Uterus (tissue), 4 donors: ENCODE measurements around the gene TBC1D1. TPM values are rescaled to one million over a fixed set of nuclear protein-coding genes. Genes with fewer than 3 reads are reported as not detected.

Experiments
- DNase-seq, 2 donors: peaks; one replicate each; pipeline ENCODE4 v3.0.0-alpha.2; 2019 to 2020
- H3K27ac ChIP-seq, 2 donors: fragments of 200-600 bp; sonication (generic); 1 replicate in 1 of 2; 2 replicates in 1 of 2; pipeline ENCODE4 v1.5.1; 2016 to 2018
- H3K27me3 ChIP-seq, 2 donors: fragments of 200-600 bp; sonication (generic); one replicate each; pipeline ENCODE4 v1.5.1; 2018 to 2019; ENCODE audit warnings: control low read depth in 1 of 2
- H3K36me3 ChIP-seq, 2 donors: fragments of 200-600 bp; sonication (generic); one replicate each; pipeline ENCODE4 v1.5.1; 2019; ENCODE audit warnings: control low read depth in 1 of 2
- H3K4me1 ChIP-seq, 2 donors: fragments of 200-600 bp; sonication (generic); one replicate each; pipeline ENCODE4 v1.5.1; 2018 to 2019; ENCODE audit warnings: control low read depth in 1 of 2
- H3K4me3 ChIP-seq, 2 donors: fragments of 200-600 bp; sonication (generic); 1 replicate in 1 of 2; 2 replicates in 1 of 2; pipeline ENCODE4 v1.5.1; 2018 to 2019; ENCODE audit warnings: mild to moderate bottlenecking in 1 of 2
- H3K9me3 ChIP-seq, 2 donors: fragments of 200-600 bp; sonication (generic); one replicate each; pipeline ENCODE4 v1.5.1; 2019; ENCODE audit warnings: control low read depth in 1 of 2
- POLR2A ChIP-seq, 2 donors: fragments of 450-650 bp; IDR thresholded peaks; one replicate each; pipeline ENCODE4 v1.6.1; 2016; ENCODE audit warnings: antibody characterized with exemption in 2 of 2, mild to moderate bottlenecking in 1 of 2, moderate library complexity in 1 of 2
- intact Hi-C: fragments of 100-400 bp; cut with DNase I; formaldehyde crosslinking; loops from one replicate; pipeline ENCODE4 v1.15.1; 2023; ENCODE audit warnings: low total_unique reads
- total RNA-seq, 4 donors: library from RNA; depleted of rRNA in 3 of 4; stranded (reverse); fragments of >200 nt in 3 of 4; gene quantifications; one replicate each; pipeline versions ENCODE4 v1.1.0 to v1.2.4, GENCODE V29; 2014 to 2023
- TF ChIP-seq, protein P1 (sequence below), 4 experiments: fragments of 200-600 bp in 2 of 4; fragments of 450-650 bp in 2 of 4; sonication (generic) in 2 of 4; IDR thresholded peaks; one replicate each; pipeline ENCODE4 v1.5.1; 2016 to 2019; ENCODE audit warnings: antibody characterized with exemption in 4 of 4, mild to moderate bottlenecking in 2 of 4, moderate library complexity in 1 of 4
- donor health status: DM: yes; HTN: yes; CAD: no.

TBC1D1 gene
- total RNA-seq, 4 donors from 2014 or later: 172 to 402 (median 236) TPM

DNA sequence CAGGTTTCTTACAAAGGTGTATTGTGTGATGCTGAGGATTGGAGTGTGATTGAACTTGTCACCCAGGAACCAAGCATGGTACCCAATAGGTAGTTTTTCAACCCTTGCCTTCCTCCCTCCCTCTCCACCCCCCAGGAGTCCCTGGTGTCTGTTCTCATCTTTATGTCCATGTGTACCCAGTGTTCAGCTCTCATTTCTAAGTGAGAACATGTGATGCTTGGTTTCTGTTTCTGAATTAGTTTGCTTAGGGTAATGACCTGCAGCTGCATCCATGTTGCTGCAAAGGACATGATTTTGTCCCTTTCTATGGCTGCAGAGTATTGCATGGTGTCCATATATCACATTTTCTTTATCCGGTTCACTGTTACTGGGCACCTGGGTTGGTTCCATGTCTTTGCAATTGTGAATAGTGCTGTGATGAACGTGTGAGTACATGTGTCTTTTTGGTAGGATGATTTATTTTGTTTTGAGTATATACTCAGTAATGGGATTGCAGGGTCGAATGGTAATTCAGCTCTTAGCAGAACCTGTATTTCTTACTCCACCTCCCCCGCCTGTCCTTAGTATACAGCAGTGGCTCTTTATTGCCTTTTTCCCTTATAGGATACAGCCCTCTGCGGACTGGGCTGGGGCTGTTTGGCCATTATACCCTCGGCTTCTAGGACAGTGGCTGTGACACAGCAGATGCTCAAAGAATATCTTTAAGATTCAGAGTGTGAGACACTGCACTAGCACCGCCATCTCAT is 214.8 kb downstream of the TBC1D1 start:
- Histone ChIP-seq H3K27ac (peak overlapping the region; percentile 14 to 38), H3K36me3 (no peaks in the 10 kb centered on the region), H3K27me3 (no peaks in the 10 kb centered on the region), H3K4me3 (no peak overlapping the region), H3K4me1 (peaks cover 0 to 4% of the 10 kb centered on the region in 2 donors), H3K9me3 (no peaks in the 10 kb centered on the region)
- intact Hi-C loops: no loop called here
- no peak for TF ChIP-seq POLR2A (IDR thresholded peaks at IDR 0.05)
- TF ChIP-seq, protein P1, sequence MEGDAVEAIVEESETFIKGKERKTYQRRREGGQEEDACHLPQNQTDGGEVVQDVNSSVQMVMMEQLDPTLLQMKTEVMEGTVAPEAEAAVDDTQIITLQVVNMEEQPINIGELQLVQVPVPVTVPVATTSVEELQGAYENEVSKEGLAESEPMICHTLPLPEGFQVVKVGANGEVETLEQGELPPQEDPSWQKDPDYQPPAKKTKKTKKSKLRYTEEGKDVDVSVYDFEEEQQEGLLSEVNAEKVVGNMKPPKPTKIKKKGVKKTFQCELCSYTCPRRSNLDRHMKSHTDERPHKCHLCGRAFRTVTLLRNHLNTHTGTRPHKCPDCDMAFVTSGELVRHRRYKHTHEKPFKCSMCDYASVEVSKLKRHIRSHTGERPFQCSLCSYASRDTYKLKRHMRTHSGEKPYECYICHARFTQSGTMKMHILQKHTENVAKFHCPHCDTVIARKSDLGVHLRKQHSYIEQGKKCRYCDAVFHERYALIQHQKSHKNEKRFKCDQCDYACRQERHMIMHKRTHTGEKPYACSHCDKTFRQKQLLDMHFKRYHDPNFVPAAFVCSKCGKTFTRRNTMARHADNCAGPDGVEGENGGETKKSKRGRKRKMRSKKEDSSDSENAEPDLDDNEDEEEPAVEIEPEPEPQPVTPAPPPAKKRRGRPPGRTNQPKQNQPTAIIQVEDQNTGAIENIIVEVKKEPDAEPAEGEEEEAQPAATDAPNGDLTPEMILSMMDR (IDR thresholded peaks at IDR 0.05): no peak
- no peak for DNase-seq

DNA sequence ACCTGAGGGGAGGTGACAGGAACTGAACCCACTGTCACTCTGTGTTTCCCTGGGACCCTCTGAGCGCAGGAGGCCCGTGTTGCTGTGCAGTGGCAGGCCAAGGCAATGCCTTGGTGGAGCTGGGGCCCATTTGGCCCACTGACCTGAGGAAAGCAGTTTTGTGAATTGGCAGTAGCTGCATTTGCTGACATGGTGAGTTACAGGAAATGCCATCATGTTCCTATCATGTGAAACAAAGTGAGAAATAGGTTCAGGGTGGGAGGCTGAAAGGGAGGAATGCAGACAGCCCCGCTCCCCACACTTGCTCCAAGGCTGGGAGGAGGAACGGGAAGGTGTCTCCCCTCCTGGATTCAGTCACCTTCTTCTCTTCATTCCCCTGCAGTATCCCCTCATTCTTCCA is 215.4 kb downstream of the TBC1D1 start:
- peaks cover 0 to 4% of the 10 kb centered on the region in 2 donors for H3K4me1 ChIP-seq
- H3K4me3 ChIP-seq: no peak overlapping the region
- H3K9me3 ChIP-seq: no peaks in the 10 kb centered on the region
- peak overlapping the region; percentile 14 to 38 for H3K27ac ChIP-seq
- DNase-seq: no peak
- intact Hi-C loops: no loop called here
- H3K27me3 ChIP-seq: no peaks in the 10 kb centered on the region
- H3K36me3 ChIP-seq: no peaks in the 10 kb centered on the region
- TF ChIP-seq, protein P1 (IDR thresholded peaks at IDR 0.05): no peak
- no peak for TF ChIP-seq POLR2A (IDR thresholded peaks at IDR 0.05)

DNA sequence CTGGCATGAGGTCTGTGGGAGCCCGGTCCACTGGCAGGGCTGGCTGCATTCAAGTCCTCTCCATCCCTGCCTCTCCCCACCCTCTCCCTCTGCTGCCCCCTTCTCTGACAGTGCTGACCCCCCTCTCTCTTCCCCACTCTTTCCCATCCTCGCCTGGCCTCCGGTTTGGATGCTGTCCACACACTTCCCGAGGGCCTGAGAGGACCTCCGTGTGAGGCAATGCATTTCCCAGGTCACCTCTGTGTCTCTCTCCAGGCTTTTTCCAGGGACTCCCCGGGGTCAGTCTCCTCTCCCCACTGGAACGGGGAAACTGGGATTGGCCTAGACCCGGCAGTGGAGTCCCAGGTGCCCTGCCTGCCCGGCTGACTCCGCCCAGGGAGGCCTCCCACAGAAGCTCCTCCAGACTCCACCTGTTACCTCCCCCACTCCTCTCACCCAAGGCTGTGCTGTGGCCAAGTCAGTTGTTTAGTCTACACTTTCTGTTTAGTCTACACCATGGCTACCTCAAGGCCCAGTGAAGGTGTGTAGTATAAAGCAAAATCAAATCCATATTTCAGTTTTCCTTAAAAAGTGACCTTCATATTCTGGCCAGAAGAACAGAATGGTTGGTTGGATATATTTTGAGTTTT is 216.1 kb downstream of the TBC1D1 start:
- H3K9me3 ChIP-seq: no peaks in the 10 kb centered on the region
- no peak for DNase-seq
- peaks cover 0 to 4% of the 10 kb centered on the region in 2 donors for H3K4me1 ChIP-seq
- no peaks in the 10 kb centered on the region for H3K36me3 ChIP-seq
- no peak overlapping the region for H3K4me3 ChIP-seq
- TF ChIP-seq, protein P1 (IDR thresholded peaks at IDR 0.05): no peak
- TF ChIP-seq POLR2A (IDR thresholded peaks at IDR 0.05): no peak
- intact Hi-C loops: no loop called here
- no peaks in the 10 kb centered on the region for H3K27me3 ChIP-seq
- peak overlapping the region; percentile 14 to 38 for H3K27ac ChIP-seq

DNA sequence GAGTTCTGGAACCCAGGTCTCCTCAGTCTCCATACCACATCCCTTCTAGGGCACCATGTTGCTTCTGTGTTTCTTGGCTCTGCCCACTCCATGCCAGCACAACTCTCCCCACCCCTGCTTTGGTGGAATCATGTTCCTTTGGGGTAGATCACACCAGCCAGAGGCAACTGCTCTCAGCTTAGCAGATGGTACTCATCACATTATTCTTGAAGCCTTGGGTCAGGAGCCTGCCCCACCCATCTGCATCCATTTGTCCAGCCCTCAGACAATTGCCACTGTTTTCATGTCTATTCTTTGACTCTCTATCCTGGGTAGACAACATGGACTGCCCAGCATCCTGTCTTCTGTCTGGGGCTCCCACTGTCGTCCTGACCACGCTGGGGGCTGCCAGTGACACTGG is 216.9 kb downstream of the TBC1D1 start:
- Histone ChIP-seq H3K27ac (no peak overlapping the region), H3K9me3 (no peaks in the 10 kb centered on the region), H3K27me3 (no peaks in the 10 kb centered on the region), H3K4me3 (no peak overlapping the region), H3K36me3 (no peaks in the 10 kb centered on the region), H3K4me1 (peaks cover 0 to 4% of the 10 kb centered on the region in 2 donors)
- TF ChIP-seq, protein P1 (IDR thresholded peaks at IDR 0.05): no peak
- TF ChIP-seq POLR2A (IDR thresholded peaks at IDR 0.05): no peak
- intact Hi-C loops: no loop called here
- no peak for DNase-seq

DNA sequence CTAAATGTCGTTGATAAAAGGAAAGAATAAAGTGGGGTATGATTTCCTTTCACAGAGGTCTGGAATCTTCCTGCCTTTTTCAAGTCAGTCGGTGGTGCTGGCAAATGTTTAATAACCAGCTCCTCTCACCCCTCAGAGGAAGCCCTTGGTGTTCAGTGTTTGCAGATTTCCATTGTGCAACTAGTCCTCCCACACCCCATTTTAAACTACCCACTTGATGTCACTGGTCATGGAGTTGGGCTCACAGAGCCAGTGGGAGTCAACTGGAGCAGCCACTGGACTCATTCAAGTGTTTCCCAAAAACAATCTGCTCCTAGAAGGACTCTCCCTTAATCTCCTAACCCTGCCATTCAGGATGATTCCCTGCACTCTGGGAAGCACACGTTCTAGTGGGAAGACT is 218.5 kb downstream of the TBC1D1 start:
- Histone ChIP-seq H3K4me1 (peaks cover 0 to 4% of the 10 kb centered on the region in 2 donors), H3K36me3 (no peaks in the 10 kb centered on the region), H3K4me3 (no peak overlapping the region), H3K27ac (peak overlapping the region in 1 of 2 donors; percentile 11), H3K27me3 (no peaks in the 10 kb centered on the region), H3K9me3 (no peaks in the 10 kb centered on the region)
- no peak for DNase-seq
- TF ChIP-seq POLR2A (IDR thresholded peaks at IDR 0.05): no peak
- TF ChIP-seq, protein P1 (IDR thresholded peaks at IDR 0.05): no peak
- intact Hi-C loops: no loop called here
